AG09309 (cell line): Measurements from ENCODE around the gene DNASE2.

Experiments used
- DNase-seq: peaks from one replicate; pipeline ENCODE4 v3.0.0-alpha.2; 2010; ENCODE audit warnings: low read depth
- H3K4me3 ChIP-seq: 2 replicates; pipeline ENCODE4 v1.5.1; 2011; ENCODE audit warnings: mild to moderate bottlenecking, low read depth, low read length, moderate library complexity; ENCODE audit not compliant: control insufficient read depth
- TF ChIP-seq, protein P1 (sequence below): IDR thresholded peaks from 2 replicates; pipeline ENCODE4 v1.5.1; 2011; ENCODE audit warnings: mild to moderate bottlenecking, low read depth, low read length, inconsistent platforms; ENCODE audit not compliant: insufficient read depth, control insufficient read depth; ENCODE audit errors: missing control alignments

DNASE2 gene

DNA sequence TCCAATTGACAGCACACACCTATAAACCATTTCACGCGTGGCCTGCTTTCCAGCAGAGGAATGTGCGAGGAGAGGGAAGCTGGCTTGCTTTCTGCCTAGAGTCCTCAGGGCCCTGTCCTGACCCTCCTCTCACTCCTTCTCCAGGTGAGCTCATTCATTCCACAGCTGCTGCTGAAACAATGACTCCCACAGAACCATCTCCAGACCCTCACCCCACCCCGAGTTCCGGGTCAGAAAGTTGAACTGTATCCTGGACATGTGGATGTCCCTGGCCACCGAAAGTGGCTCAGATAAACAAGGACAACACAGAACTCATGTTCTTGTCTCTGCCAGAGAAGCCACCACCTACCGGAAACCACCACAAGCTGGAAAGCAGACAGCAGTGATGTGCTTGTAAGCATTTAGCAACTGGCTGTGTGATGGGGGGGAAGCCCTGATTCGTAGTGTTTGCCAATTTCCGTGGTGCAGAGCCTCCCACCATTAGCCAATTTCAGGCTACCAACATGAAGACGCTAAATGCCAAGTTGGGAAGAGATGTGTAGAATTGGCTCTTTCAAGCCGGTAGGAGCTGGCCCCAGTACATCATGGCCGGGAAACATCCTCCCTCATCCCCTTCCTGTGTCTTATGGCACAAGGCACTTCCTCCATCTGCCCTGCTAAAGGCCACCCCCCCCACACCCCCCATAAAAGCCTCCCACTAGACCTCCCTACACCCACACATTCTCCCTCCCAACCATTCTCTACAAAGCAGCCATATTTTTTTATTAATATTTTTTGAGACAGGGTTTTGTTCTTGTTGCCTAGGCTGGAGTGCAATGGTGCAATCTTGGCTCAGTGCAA lies 32.8 kb upstream of the DNASE2 start:
- H3K4me3 ChIP-seq: no peak overlapping the region
- TF ChIP-seq, protein P1, sequence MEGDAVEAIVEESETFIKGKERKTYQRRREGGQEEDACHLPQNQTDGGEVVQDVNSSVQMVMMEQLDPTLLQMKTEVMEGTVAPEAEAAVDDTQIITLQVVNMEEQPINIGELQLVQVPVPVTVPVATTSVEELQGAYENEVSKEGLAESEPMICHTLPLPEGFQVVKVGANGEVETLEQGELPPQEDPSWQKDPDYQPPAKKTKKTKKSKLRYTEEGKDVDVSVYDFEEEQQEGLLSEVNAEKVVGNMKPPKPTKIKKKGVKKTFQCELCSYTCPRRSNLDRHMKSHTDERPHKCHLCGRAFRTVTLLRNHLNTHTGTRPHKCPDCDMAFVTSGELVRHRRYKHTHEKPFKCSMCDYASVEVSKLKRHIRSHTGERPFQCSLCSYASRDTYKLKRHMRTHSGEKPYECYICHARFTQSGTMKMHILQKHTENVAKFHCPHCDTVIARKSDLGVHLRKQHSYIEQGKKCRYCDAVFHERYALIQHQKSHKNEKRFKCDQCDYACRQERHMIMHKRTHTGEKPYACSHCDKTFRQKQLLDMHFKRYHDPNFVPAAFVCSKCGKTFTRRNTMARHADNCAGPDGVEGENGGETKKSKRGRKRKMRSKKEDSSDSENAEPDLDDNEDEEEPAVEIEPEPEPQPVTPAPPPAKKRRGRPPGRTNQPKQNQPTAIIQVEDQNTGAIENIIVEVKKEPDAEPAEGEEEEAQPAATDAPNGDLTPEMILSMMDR: no peak
- no peak for DNase-seq

DNA sequence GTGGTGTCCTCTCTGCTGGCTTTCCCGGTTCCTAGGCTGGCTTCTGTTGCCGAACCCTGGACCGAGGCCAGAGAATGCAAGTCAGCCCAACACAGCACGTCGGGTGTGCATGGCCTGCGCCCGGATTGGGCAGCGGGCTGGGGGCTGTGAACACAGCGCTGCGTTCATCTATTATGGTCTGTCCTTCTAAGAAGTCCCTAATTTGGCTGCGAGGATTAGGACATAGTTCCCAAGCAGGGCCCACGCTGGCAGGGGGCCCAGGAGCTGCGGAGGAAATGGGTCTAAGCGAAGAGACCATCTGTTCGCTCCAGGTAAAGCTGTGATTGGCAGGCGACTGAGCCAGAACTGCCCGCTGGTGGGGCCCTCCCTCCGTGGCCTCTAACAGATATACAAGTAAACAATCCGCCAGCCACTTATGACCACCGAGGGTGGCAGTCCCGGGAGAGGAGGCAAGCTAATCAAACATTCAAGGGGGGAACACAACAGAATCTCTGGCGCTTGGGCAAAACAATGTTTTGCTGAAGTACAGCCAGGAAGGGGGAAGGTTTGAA lies 31.8 kb upstream of the DNASE2 start:
- H3K4me3 ChIP-seq: no peak overlapping the region
- DNase-seq: no peak
- TF ChIP-seq, protein P1: no peak

DNA sequence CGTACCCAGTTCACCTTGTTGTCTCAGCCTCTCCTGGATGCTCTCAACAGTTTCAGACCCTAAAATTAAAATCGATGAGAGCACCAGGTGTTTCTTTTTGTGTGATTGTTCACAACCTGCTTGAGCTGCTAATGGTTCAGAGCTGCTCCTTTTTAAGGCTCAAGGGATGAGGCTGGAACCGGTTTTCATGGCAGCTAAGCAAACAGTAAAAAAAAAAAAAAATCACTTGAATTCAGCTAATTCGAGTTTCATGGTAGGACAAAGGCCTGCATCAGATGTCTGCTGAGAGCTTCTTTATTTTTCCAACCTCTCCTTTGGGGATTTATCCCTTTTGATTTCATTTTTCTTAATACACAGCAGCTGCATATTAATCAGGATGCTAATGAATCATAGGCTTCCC lies 31.3 kb upstream of the DNASE2 start:
- no peak for DNase-seq
- H3K4me3 ChIP-seq: no peak overlapping the region
- TF ChIP-seq, protein P1: no peak

DNA sequence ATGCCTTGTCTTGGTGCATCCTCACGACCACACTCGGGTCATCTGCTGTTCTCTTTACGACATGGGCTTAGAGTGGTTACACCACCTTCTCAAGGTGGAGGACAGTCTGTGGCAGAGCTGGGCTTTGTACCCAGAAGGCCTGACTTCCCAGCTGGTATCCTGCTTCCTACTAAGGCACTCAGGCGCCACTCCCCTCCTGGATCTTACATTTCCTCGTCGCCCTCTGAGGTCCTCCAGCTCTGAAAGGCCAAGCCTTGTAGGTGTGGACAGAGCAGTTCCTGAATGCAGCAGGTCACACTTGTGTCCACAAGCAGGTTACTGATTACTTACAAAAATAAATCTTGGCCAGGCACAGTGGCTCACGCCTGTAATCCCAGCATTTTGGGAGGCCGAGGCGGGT lies 25.9 kb upstream of the DNASE2 start:
- TF ChIP-seq, protein P1: no peak
- DNase-seq: no peak
- no peak overlapping the region for H3K4me3 ChIP-seq

DNA sequence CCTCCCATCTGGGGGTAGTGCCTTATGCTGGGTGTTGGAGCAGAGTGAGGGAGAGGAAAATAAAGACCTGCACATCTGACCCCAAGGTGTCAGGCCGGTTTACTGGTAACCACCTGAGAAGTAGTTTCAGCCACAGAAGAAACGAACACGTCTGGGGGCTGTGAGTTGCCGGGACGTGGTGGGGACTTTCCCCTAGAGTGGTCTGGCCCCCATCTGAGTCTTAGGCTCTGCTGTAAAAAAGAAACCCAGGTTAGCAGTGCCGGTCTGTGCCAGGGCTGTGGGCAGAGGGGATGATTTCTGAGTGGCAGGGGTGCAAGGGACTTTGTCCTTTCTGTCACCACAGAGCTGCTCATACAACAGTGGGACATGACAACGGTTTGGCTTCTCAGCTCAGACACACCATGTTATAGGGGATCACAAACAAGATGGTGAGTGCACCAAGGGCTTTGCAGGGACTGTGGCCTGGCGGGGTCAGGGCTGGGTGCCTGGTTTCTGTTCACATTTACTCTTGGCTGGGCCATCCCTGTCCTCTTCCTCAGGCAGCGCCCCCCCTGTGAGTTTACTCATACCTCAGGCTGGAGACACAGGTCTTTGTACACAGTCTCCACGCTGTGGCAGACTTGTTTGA lies 18.8 kb upstream of the DNASE2 start:
- TF ChIP-seq, protein P1: no peak
- DNase-seq: no peak
- H3K4me3 ChIP-seq: no peak overlapping the region

DNA sequence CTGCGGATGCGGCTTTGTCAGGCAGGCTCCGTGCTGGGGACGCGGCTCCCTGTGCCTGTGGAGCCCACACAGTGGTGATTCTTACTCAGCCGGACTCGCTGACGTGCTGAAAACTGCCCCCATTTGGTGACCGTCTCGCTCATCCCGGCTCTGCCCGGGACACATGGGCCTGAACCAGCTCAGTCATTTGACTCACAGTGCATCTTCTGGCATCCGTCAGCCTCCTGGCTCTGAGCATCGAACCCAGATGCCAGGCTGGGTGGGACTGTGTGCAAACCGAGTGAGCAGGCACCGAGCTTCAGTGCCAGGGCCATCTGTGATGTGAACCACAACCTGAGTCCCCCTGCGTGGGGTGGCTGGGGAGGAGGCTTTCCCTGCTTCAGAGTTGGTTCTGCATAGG lies 15.2 kb upstream of the DNASE2 start:
- TF ChIP-seq, protein P1: no peak
- no peak overlapping the region for H3K4me3 ChIP-seq
- no peak for DNase-seq
